ENCODE data around the gene EIF4G3. TPM values are rescaled to one million over a fixed set of nuclear protein-coding genes. Genes with fewer than 3 reads are reported as not detected.

The EIF4G3 gene
- total and polyA plus RNA-seq, 2 of the 8 experiments (the other 6 are each of a cell fraction or from before 2014, with no cell fraction given): 47.5 to 66.6 TPM

GRCh38 chr1:20896826-20897225, 279.9 kb downstream of the EIF4G3 start:
- H3K4me2 ChIP-seq (ENCODE audit: insufficient read depth in 1 of 2, low read depth in 2 of 2, low read length in 2 of 2): no peak overlapping the region
- ChIA-PET POLR2A (ENCODE audit: partially characterized antibody) (no interaction called here), CTCF (ENCODE audit: partially characterized antibody) (no interaction called here)
- no peak overlapping the region for H3K9ac ChIP-seq (replicated peaks in 1 of 4; ENCODE audit: extremely low read depth in 1 of 4, low read depth in 3 of 4, low read length in 3 of 4)
- no peak overlapping the region for H3K14ac ChIP-seq (ENCODE audit: insufficient read length)
- FAIRE-seq: no peak
- H2BK5ac ChIP-seq (ENCODE audit: low read depth, low read length): no peak overlapping the region
- H2BK15ac ChIP-seq (ENCODE audit: low read length): no peak overlapping the region
- H3K79me1 ChIP-seq (ENCODE audit: low read depth, low read length): no peaks in the 10 kb centered on the region
- H3K9me3 ChIP-seq (ENCODE audit: insufficient read depth in 2 of 2, low read depth in 1 of 2, low read length in 1 of 2): no peaks in the 10 kb centered on the region
- H4K5ac ChIP-seq (ENCODE audit: insufficient read length, low read depth, low read length): no peak overlapping the region
- no peak overlapping the region for H4K91ac ChIP-seq (replicated peaks; ENCODE audit: insufficient read length, low read length)
- H3K4me3 ChIP-seq (ENCODE audit: extremely low read depth in 1 of 4, insufficient read depth in 2 of 4, low read depth in 3 of 4, low read length in 4 of 4): no peak overlapping the region
- DNase-seq (ENCODE audit: low read depth in 1 of 2, low spot score in 2 of 2): no peak
- H3K18ac ChIP-seq (ENCODE audit: extremely low read depth, low read length): no peak overlapping the region
- peaks cover 0 to 32% (median 12%) of the 10 kb centered on the region in 4 experiments; a peak in 6 of 8 replicates for H3K36me3 ChIP-seq (ENCODE audit: control insufficient read depth in 2 of 4, insufficient read depth in 4 of 4, low read length in 3 of 4)
- H3K27ac ChIP-seq (ENCODE audit: low read depth, low read length): no peak overlapping the region
- no peak overlapping the region for H2BK120ac ChIP-seq (replicated peaks; ENCODE audit: low read depth, low read length)
- H4K20me1 ChIP-seq (replicated peaks in 1 of 2; ENCODE audit: control insufficient read depth in 1 of 2, insufficient read depth in 2 of 2, low read length in 2 of 2): peaks cover 0 to 1% of the 10 kb centered on the region in 2 experiments
- H3K79me2 ChIP-seq (ENCODE audit: control insufficient read depth in 1 of 2, insufficient read depth in 2 of 2, low read length in 2 of 2): no peaks in the 10 kb centered on the region
- H3K27me3 ChIP-seq (replicated peaks in 1 of 4; ENCODE audit: control insufficient read depth in 3 of 4, extremely low read depth in 1 of 4, insufficient read depth in 3 of 4, low read length in 3 of 4): no peaks in the 10 kb centered on the region
- no peak overlapping the region for H2BK20ac ChIP-seq (ENCODE audit: low read length)
- H3K4me1 ChIP-seq (replicated peaks in 1 of 4; ENCODE audit: control insufficient read depth in 3 of 4, insufficient read depth in 4 of 4, low read length in 3 of 4): no peaks in the 10 kb centered on the region
- no peak overlapping the region for H2BK12ac ChIP-seq (ENCODE audit: low read depth, low read length)
- no peak overlapping the region for H3K23ac ChIP-seq (ENCODE audit: insufficient read length)
- H3K56ac ChIP-seq (replicated peaks; ENCODE audit: insufficient read length, low read depth, low read length): no peak overlapping the region
- no peak overlapping the region for H2AK5ac ChIP-seq (ENCODE audit: low read depth, low read length)
- H3K23me2 ChIP-seq (ENCODE audit: low read depth, low read length): no peaks in the 10 kb centered on the region
- H2AFZ ChIP-seq (ENCODE audit: low read length): no peak overlapping the region
- 96% methylated on average over 1 of the region's 1 CpG; no CpG with 5 or more reads in 1 of the 2 experiments for WGBS, 2 experiments (ENCODE audit: extremely low coverage in 1 of 2, insufficient coverage in 1 of 2, insufficient read length in 1 of 2, insufficient replicate concordance in 2 of 2, low coverage in 1 of 2, low lambda C conversion rate in 2 of 2, missing lambda C conversion rate in 1 of 2)
- no peak overlapping the region for H3K4ac ChIP-seq (replicated peaks; ENCODE audit: insufficient read length, low read depth, low read length)
- H4K8ac ChIP-seq (ENCODE audit: extremely low read depth, insufficient read depth, low read length): no peak overlapping the region
- no peak for TF ChIP-seq RBBP5 (IDR thresholded peaks at IDR 0.05; ENCODE audit: borderline replicate concordance, low read depth, low read length)
- TF ChIP-seq SUZ12 (IDR thresholded peaks at IDR 0.05; ENCODE audit: low read length): no peak
- TF ChIP-seq HDAC2 (IDR thresholded peaks at IDR 0.05; ENCODE audit: borderline replicate concordance in 1 of 2, low read depth in 2 of 2, low read length in 2 of 2): no peak
